GM23338 (cell line): ENCODE data around the gene MEIOB. TPM values are rescaled to one million over a fixed set of nuclear protein-coding genes. Genes with fewer than 3 reads are reported as not detected.

Experiments
- ATAC-seq: fragments of 200-7000 bp; cut with Tn5 transposase; 3 replicates; pipeline ENCODE4 v1.9.1; 2020
- DNase-seq: peaks from one replicate; pipeline ENCODE4 v3.0.0-alpha.2; 2015; ENCODE audit warnings: low spot score
- H2AFZ ChIP-seq: fragments of 200-600 bp; sonication (generic); 2 replicates; pipeline ENCODE4 v1.8.0; 2016; ENCODE audit warnings: antibody characterized with exemption, mild to moderate bottlenecking, moderate library complexity
- H3F3A ChIP-seq: fragments of 200-600 bp; sonication (generic); replicated peaks from 2 replicates; pipeline ENCODE4 v1.8.0; 2017; ENCODE audit warnings: antibody characterized with exemption, mixed run types, low read depth
- H3K27ac ChIP-seq: fragments of 200-600 bp; sonication (generic); 2 replicates; pipeline ENCODE4 v1.6.1; 2016; ENCODE audit warnings: low read depth
- H3K27me3 ChIP-seq: fragments of 200-600 bp; sonication (generic); 2 replicates; pipeline ENCODE4 v1.8.0; 2016; ENCODE audit warnings: mild to moderate bottlenecking, mixed run types, moderate library complexity; ENCODE audit not compliant: insufficient read depth
- H3K36me3 ChIP-seq: fragments of 200-600 bp; sonication (generic); 2 replicates; pipeline ENCODE4 v1.8.0; 2016; ENCODE audit warnings: mild to moderate bottlenecking; ENCODE audit not compliant: insufficient read depth
- H3K4me1 ChIP-seq: fragments of 200-600 bp; sonication (generic); 2 replicates; pipeline ENCODE4 v1.8.0; 2016; ENCODE audit warnings: mild to moderate bottlenecking, moderate library complexity; ENCODE audit not compliant: insufficient read depth
- H3K4me2 ChIP-seq: fragments of 200-600 bp; sonication (generic); 2 replicates; pipeline ENCODE4 v1.7.1; 2017; ENCODE audit warnings: mixed run types
- H3K4me3 ChIP-seq: fragments of 200-600 bp; sonication (generic); 2 replicates; pipeline ENCODE4 v1.6.1; 2016; ENCODE audit warnings: mixed run types
- H3K79me2 ChIP-seq: fragments of 200-600 bp; sonication (generic); replicated peaks from 2 replicates; pipeline ENCODE4 v1.8.0; 2017; ENCODE audit warnings: mild to moderate bottlenecking; ENCODE audit not compliant: insufficient read depth
- H3K9me2 ChIP-seq: fragments of 200-600 bp; sonication (generic); 2 replicates; pipeline ENCODE4 v1.8.0; 2017; ENCODE audit not compliant: insufficient read depth
- H4K20me1 ChIP-seq: fragments of 200-600 bp; sonication (generic); replicated peaks from 2 replicates; pipeline ENCODE4 v1.8.0; 2017; ENCODE audit warnings: mild to moderate bottlenecking; ENCODE audit not compliant: insufficient read depth
- H3K27ac Mint-ChIP-seq: 2 replicates; pipeline ENCODE4 v1.8.0; 2020; ENCODE audit warnings: inconsistent platforms, mild to moderate bottlenecking, moderate library complexity, mixed read lengths
- H3K27me3 Mint-ChIP-seq: 3 replicates; pipeline ENCODE4 v1.8.0; 2022; ENCODE audit warnings: low read depth, mild to moderate bottlenecking, moderate library complexity, mixed read lengths, inconsistent platforms; ENCODE audit not compliant: insufficient read depth, poor library complexity
- H3K36me3 Mint-ChIP-seq: 3 replicates; pipeline ENCODE4 v1.8.0; 2021; ENCODE audit warnings: low read depth, mild to moderate bottlenecking, inconsistent platforms, moderate library complexity, mixed read lengths
- H3K4me1 Mint-ChIP-seq: 3 replicates; pipeline ENCODE4 v1.8.0; 2020; ENCODE audit warnings: mild to moderate bottlenecking, inconsistent platforms, mixed read lengths
- H3K4me3 Mint-ChIP-seq: 3 replicates; pipeline ENCODE4 v1.8.0; 2021; ENCODE audit warnings: moderate library complexity, mild to moderate bottlenecking, inconsistent platforms, mixed read lengths
- H3K9me3 Mint-ChIP-seq: 3 replicates; pipeline ENCODE4 v1.8.0; 2020; ENCODE audit warnings: moderate library complexity, mild to moderate bottlenecking, inconsistent platforms, mixed read lengths
- CTCF ChIP-seq, 2 experiments: fragments of 200-600 bp in 1 of 2; sonication (generic) in 1 of 2; conservative IDR thresholded peaks; 2 replicates each; pipeline versions ENCODE4 v1.5.1 to v1.6.1; 2016 to 2017; ENCODE audit warnings: antibody characterized with exemption in 2 of 2, low read depth in 2 of 2, mild to moderate bottlenecking in 2 of 2, moderate library complexity in 1 of 2
- POLR2AphosphoS5 ChIP-seq: IDR thresholded peaks from 2 replicates; pipeline ENCODE4 v1.6.1; 2016; ENCODE audit warnings: antibody characterized with exemption, low read depth
- ZNF462 ChIP-seq: fragments of 250-450 bp; sonication (Bioruptor Pico); IDR thresholded peaks from 2 replicates; pipeline ENCODE4 v1.5.0; 2020; ENCODE audit warnings: mild to moderate bottlenecking, moderate library complexity
- polyA plus RNA-seq: library from polyadenylated mRNA; unstranded; fragments of >200 nt; fragmentation: Nextera tagmentation; extraction: Ambion mirVana; gene quantifications from 2 replicates; pipeline ENCODE4 v1.2.1, GENCODE V29; 2016
- total RNA-seq: library from RNA; depleted of rRNA; stranded (reverse); fragments of >200 nt; shearing (Covaris generic); gene quantifications from 2 replicates; pipeline ENCODE4 v1.2.3, GENCODE V29; 2014

Gene MEIOB
- total and polyA plus RNA-seq, 2 experiments from 2014 or later, result 7.3 to 8.7 TPM

- TF ChIP-seq ZNF462 (CRISPR knock-in tag), result no peak
These were observed 61.9 kb downstream of the MEIOB start (continued) for GRCh38 chr16:1810106-1810505.

GRCh38 chr16:1809281-1809801, 62.6 kb downstream of the MEIOB start:
- Histone ChIP-seq H3F3A (no peaks in the 10 kb centered on the region; the same call in 1 of the 2 replicates), H3K36me3 (no peaks in the 10 kb centered on the region), H3K4me1 (no peaks in the 10 kb centered on the region), H3K4me2 (no peak overlapping the region), H3K27me3 (no peaks in the 10 kb centered on the region), H4K20me1 (no peaks in the 10 kb centered on the region; the same call in 1 of the 2 replicates), H3K27ac (no peak overlapping the region), H3K4me3 (no peak overlapping the region), H3K79me2 (no peaks in the 10 kb centered on the region; the same call in 1 of the 2 replicates), H3K9me2 (no peaks in the 10 kb centered on the region), H2AFZ (no peak overlapping the region)
- TF ChIP-seq CTCF (conservative IDR thresholded peaks at IDR 0.05; ENCODE audit: low read depth in 2 of 2), result peak in 1 of 2 experiments; percentile 30; a peak in 1 of 4 replicates
- TF ChIP-seq POLR2AphosphoS5, result no peak
- H3K36me3 Mint-ChIP-seq, result peaks cover 34% of the 10 kb centered on the region
- peaks cover 4% of the 10 kb centered on the region for H3K27me3 Mint-ChIP-seq
- ATAC-seq (peak; percentile 97), DNase-seq (peak; percentile 76)
- H3K27ac Mint-ChIP-seq, result no peak overlapping the region
- H3K4me3 Mint-ChIP-seq, result no peak overlapping the region
- H3K9me3 Mint-ChIP-seq, result peaks cover 10% of the 10 kb centered on the region; the same call in 2 of the 3 replicates
- no peaks in the 10 kb centered on the region for H3K4me1 Mint-ChIP-seq
